GM12892 (cell line): Measurements from ENCODE around the gene S100A12.

Source experiments
- POLR2A ChIP-seq: IDR thresholded peaks from 2 replicates; pipeline ENCODE4 v1.6.1; 2011; ENCODE audit warnings: low read depth, low read length, control low read depth
- POLR2AphosphoS5 ChIP-seq: IDR thresholded peaks from 2 replicates; pipeline ENCODE4 v1.6.1; 2011; ENCODE audit warnings: low read depth, low read length, control low read depth

GRCh38 chr1:153370146-153370545, 5.3 kb downstream of the S100A12 start:
- TF ChIP-seq POLR2AphosphoS5 (no peak), POLR2A (no peak)
